Sigmoid colon (tissue), 4 donors: ENCODE data around the gene CACNA1F.

Experiments used
- POLR2A ChIP-seq, 2 donors: fragments of 450-650 bp; IDR thresholded peaks; one replicate each; pipeline ENCODE4 v1.6.1; 2016; ENCODE audit warnings: antibody characterized with exemption in 2 of 2, mild to moderate bottlenecking in 2 of 2, moderate library complexity in 2 of 2
- POLR2AphosphoS5 ChIP-seq, 4 donors: sonication (generic); formaldehyde crosslinking; IDR thresholded peaks; one replicate each; pipeline ENCODE4 v1.6.1; 2017; ENCODE audit warnings: antibody characterized with exemption in 4 of 4
- TF ChIP-seq, protein P1 (sequence below), 4 experiments: fragments of 450-650 bp in 3 of 4; fragments of 200-600 bp in 1 of 4; IDR thresholded peaks; one replicate each; pipeline ENCODE4 v1.5.1; 2016 to 2019; ENCODE audit warnings: antibody characterized with exemption in 4 of 4, mild to moderate bottlenecking in 3 of 4, moderate library complexity in 2 of 4

DNA sequence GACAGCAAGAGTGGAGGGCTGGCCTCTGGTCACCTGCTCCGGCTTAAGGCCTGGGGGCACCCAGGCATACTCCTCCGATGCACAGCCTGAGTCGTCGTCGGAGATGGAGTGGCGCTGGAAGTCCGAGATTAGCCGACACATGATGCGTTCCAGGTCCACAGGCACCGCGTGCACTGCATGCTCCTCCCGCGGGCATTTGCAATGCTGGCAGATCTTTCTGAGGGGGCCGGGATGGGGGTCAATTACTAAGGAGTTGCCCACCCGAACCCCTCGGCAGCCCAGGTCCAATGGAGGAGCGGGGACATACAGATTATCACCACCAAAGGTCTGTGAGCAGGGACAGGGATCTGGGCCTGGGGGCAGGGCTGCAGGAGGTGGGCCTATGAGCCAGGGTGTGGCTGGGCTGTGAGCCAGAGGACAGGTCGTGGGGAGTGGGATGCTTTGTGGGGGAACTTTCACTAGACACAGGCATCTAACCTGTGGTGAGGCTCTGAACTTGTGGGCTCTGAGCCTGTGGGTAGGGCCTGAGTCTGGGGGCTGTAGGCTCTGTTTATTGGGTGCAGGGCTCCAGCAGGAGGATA lies 49.3 kb downstream of the CACNA1F start:
- TF ChIP-seq POLR2A (IDR thresholded peaks at IDR 0.05) (no peak), POLR2AphosphoS5 (IDR thresholded peaks at IDR 0.05) (no peak)
- TF ChIP-seq, protein P1, sequence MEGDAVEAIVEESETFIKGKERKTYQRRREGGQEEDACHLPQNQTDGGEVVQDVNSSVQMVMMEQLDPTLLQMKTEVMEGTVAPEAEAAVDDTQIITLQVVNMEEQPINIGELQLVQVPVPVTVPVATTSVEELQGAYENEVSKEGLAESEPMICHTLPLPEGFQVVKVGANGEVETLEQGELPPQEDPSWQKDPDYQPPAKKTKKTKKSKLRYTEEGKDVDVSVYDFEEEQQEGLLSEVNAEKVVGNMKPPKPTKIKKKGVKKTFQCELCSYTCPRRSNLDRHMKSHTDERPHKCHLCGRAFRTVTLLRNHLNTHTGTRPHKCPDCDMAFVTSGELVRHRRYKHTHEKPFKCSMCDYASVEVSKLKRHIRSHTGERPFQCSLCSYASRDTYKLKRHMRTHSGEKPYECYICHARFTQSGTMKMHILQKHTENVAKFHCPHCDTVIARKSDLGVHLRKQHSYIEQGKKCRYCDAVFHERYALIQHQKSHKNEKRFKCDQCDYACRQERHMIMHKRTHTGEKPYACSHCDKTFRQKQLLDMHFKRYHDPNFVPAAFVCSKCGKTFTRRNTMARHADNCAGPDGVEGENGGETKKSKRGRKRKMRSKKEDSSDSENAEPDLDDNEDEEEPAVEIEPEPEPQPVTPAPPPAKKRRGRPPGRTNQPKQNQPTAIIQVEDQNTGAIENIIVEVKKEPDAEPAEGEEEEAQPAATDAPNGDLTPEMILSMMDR (IDR thresholded peaks at IDR 0.05): no peak
